ENCODE measurements around the gene VCPKMT.

DNA sequence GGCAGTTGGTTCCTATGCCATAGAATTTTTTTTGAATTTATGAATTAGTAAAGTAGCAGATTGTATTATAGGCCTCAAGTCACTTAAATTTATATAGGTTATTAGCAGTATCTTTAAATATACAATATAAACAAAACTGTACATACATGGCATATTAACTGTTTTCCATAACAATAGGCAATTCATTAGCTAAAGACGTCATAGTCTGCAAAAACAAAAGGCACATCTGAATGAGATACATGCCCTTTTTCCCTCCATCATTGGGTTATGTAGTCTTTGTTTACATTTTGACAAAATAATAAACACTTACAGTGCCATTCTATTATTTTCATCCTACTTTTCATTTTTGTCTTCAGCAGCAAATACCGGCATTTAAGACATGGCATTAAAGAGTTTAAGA lies 1.1 kb upstream of the VCPKMT start:
- TF ChIP-seq CTCF (IDR thresholded peaks at IDR 0.05; ENCODE audit: low read depth, low read length, missing input control) (no peak), ATF3 (IDR thresholded peaks at IDR 0.05) (no peak), HNF4A (conservative IDR thresholded peaks at IDR 0.05) (no peak), SP1 (IDR thresholded peaks at IDR 0.05) (no peak), RAD21 (IDR thresholded peaks at IDR 0.05) (no peak), TAF1 (conservative IDR thresholded peaks at IDR 0.05) (no peak), HNF4G (IDR thresholded peaks at IDR 0.05) (no peak), EGR1 (IDR thresholded peaks at IDR 0.05; ENCODE audit: low read depth in 2 of 2) (no peak)
- TF ChIP-seq, protein P1, sequence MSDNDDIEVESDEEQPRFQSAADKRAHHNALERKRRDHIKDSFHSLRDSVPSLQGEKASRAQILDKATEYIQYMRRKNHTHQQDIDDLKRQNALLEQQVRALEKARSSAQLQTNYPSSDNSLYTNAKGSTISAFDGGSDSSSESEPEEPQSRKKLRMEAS (IDR thresholded peaks at IDR 0.05): no peak

All from liver (tissue), 3 donors.